ENCODE results near the gene NEFH.
A peak's percentile ranks its signal among the peaks of the same experiment; 100 is the strongest.
"Not testable (repeated sequence)": the region's sequence is repeated elsewhere in the genome, so short reads cannot be mapped to it uniquely, and the experiment has no call there.

The NEFH gene

DNA sequence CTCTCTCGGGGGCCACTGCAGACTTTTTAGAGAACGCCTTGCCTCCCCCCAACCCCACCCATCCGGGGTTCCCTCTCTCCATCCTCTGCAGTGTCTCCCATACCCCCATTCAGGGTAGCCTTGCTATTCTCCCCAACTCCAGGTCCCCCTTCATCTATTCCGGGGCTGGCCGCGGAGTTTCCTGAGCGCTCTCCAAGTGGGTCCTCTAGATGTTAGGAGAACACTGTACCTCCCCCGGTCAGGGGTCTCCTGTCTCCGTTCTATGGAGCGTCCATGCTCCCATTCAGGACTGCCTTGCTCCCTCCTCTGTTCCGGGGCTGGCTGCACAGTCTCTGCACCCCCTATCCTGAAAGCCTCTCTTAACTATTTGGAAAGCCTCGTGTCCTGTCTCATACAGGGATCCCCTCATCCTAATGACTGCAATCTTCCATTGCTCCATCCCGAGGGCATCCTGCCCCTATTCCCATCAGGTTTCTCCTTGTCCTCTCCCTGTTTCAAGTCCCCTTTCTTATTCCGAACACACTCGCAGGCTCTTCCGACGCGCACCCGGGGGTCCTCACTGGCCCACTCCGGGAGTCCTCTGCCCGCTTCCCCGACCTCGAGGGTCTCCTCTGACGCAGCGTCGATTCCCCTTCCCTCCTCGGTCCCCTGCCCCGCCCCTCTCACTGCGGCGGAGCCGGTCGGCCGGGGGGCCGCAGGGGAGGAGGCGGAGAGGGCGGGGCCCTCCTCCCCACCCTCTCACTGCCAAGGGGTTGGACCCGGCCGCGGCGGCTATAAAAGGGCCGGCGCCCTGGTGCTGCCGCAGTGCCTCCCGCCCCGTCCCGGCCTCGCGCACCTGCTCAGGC is at the start of gene NEFH:
Gene NEFH (plus strand): TSS at position 802 of the 845 bp plus-strand sequence. CDS start 45 bp downstream, outside the sequence.
- DNase-seq (ENCODE audit: low spot score): no peak

GRCh38 chr22:29431986-29432385 is 48.0 kb upstream of the NEFH start:
- no peak for DNase-seq (ENCODE audit: low spot score)

- DNase-seq (ENCODE audit: low spot score): no peak
Observed at GRCh38 chr22:29433856-29434255, 46.2 kb upstream of the NEFH start.

GRCh38 chr22:29434288-29434687 is 45.7 kb upstream of the NEFH start:
- DNase-seq (ENCODE audit: low spot score): no peak

- no peak for DNase-seq (ENCODE audit: low spot score)
Observed at GRCh38 chr22:29435236-29436136, 44.5 kb upstream of the NEFH start.

DNA sequence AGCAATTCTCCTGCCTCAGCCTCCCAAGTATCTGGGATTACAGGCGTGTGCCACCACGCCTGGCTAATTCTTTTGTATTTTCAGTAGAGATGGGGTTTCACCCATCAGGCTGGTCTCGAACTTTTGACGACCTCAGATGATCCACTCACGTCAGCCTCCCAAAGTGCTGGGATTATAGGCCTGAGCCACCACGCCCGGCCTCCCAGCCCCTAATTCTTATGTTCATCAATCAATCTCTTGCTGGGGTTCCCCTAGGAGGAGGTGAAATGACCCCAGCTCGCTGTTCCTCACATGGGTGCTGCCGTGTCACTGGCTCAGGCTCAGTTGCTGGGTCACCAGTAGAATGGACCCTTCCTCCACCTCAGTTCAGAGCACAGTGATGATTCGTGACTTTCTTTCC is 41.7 kb upstream of the NEFH start, which contains the start of gene RFPL1:
Gene RFPL1 (plus strand): TSS at position 301 of the 400 bp plus-strand sequence.
- DNase-seq (ENCODE audit: low spot score): not testable (repeated sequence)

DNA sequence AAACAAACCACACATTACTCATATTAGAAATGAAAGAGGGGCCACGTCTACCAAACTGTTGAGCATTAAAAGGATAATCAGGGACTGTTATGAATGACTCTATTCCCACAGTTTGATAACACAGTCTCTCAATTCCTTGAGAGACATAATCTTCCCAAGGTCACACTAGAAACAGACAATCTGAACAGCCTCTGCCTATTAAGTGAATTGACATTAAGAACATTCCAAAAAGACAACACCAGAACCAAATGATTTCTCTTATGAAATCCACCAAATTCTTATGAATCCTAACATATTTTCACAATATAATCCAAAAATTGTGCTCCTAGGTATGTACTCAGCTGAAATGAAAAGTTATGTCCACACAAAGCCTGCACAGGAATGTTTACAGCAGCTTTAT is 37.0 kb upstream of the NEFH start:
- DNase-seq (ENCODE audit: low spot score): no peak

DNA sequence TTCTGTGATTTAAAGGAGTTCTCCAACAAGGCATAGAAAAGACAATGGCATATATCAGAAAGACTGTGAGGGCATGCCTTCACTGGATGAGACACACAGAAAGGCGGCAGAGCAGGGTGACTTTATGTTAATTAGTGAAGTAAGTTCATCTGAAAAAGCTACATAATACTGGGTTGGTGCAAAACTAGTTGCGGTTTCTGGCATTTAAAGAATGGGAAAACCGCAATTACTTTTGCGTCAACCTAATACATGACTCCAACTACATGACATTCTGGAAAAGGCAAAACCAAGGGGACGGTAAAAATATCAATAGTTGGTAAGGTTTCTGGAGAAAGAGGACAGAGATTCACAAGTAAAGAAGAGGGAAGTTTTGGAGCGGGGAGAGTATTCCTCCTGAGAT is 36.6 kb upstream of the NEFH start:
- DNase-seq (ENCODE audit: low spot score): no peak

- no peak for DNase-seq (ENCODE audit: low spot score)
Observed at GRCh38 chr22:29443861-29444792, 35.9 kb upstream of the NEFH start.

DNA sequence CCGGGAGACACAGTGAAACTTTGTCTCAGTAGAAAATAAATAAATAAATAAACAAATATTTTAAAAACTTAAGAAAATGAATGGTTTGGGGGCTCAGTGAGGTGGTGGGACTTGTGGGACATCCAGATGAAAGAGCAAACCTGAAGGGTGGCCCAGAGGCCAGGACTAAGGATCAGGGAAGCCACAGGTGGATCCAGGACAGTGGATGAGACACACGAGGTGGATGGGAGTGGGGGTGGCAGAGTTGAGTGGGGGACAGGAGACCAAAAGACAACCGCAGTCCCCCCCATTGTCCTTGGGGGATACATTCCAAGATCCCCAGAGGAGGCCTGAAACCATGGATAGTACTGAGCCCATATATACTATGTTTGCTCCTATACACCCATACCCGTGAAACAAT is 34.5 kb upstream of the NEFH start:
- DNase-seq (ENCODE audit: low spot score): no peak

DNA sequence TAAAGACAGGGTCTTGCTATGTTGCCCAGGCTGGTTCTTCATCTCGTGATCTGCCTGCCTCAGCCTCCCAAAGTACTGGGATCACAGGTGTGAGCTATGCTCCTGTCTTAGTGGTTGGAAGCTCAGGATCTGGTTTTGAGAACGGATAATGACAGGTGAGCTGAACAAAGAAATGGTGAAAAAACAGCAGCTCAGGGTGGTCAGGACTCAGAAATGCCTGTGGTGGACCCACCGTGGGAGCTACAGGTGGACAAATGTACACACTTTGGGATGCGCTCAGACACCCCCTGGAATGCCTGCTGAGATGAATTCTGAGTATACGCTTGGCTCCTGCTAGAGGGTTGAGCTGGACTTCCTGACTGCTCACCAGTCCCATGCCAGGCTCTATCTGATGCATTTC is 32.1 kb upstream of the NEFH start:
- no peak for DNase-seq (ENCODE audit: low spot score)

DNA sequence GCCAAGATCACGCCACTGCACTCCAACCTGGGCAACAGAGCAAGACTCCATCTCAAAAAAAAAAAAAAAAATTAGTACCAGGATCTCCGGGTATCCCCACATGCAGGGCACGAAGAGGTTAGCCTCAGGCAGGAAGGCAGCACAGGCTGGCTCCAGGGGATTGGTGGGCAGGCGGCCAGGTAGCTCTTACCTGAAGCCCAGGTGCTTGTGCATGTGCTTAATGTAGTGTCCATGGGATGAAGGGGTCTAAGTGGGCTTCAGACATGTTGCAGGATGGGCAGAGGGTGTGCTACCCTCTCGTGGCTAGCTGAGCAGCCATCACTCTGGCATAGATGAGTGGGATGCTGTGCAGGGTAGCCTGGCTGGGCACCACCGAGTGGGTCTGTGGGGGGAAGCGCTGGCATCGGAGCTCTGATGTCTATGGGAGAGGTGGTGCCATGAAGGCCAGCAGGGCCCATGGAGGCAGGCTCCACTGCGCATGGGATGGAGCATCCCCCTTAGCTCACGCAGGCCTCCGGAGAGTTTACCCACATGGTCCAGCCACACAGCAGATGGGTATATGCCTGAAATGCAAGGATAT is 30.6 kb upstream of the NEFH start:
- DNase-seq (ENCODE audit: low spot score): no peak

- DNase-seq (ENCODE audit: low spot score): no peak
Observed at GRCh38 chr22:29450222-29450621, 29.8 kb upstream of the NEFH start.

DNA sequence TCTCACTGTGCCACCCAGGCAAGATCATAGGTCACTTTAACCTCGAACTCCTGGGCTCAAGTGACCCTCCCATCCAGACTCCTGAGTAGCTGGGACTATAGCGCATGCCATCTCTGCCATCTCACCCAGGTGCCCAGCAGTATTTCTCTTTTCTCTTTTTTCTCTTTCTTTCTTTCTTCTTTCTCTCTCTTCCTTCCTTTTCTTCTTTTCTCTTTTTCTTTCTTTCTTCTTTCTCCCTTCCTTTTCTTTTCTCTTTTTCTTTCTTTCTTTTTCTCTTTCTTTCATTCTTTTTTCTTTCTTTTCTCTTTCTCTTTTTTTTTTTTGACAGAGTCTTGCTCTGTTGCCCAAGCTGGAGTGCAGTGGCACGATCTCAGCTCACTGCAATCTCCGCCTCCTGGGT is 28.2 kb upstream of the NEFH start:
- no peak for DNase-seq (ENCODE audit: low spot score)

GRCh38 chr22:29454276-29454675 is 25.7 kb upstream of the NEFH start:
- DNase-seq (ENCODE audit: low spot score): no peak

- no peak for DNase-seq (ENCODE audit: low spot score)
Observed at GRCh38 chr22:29456211-29456671, 23.8 kb upstream of the NEFH start.

GRCh38 chr22:29457730-29458129 is 22.3 kb upstream of the NEFH start:
- DNase-seq (ENCODE audit: low spot score): peak; percentile 6

DNA sequence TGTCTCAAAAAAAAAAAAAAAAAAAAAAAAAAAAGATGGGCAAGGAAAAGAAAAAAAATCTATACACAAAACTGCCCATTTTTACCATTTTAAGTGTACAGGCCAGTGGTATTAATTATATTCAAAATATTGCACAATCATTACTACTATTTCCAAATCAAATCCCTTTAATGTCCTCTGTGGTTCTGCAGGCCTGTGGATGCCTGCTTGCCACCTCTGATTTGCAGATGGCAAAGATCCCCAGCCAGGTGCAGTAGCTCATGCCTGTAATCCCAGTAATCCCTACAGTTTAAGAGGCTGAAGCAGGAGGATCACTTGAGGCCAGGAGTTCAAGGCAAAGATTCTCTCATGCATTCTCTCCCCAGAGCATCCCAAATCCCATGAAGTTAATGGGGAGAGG is 21.5 kb upstream of the NEFH start:
- DNase-seq (ENCODE audit: low spot score): no peak

- DNase-seq (ENCODE audit: low spot score): no peak
Observed at GRCh38 chr22:29459773-29460172, 20.2 kb upstream of the NEFH start.

GRCh38 chr22:29461263-29461662 is 18.8 kb upstream of the NEFH start:
- DNase-seq (ENCODE audit: low spot score): no peak

GRCh38 chr22:29463629-29464028 is 16.4 kb upstream of the NEFH start:
- no peak for DNase-seq (ENCODE audit: low spot score)
